IMR-90 (cell line): ENCODE results near the gene SMARCA4.

Experiments
- BHLHE40 ChIP-seq: fragments of 150-350 bp; IDR thresholded peaks from 2 replicates; pipeline ENCODE4 v1.6.1; 2016; ENCODE audit warnings: mild to moderate bottlenecking, low read depth, low read length
- CEBPB ChIP-seq: IDR thresholded peaks from 2 replicates; pipeline ENCODE4 v1.6.1; 2012; ENCODE audit warnings: low read depth, low read length, improper control_type of control experiment
- MAZ ChIP-seq: IDR thresholded peaks from 2 replicates; pipeline ENCODE4 v1.6.1; 2012; ENCODE audit warnings: low read depth, mild to moderate bottlenecking, low read length, improper control_type of control experiment, moderate library complexity, borderline replicate concordance
- MXI1 ChIP-seq: IDR thresholded peaks from 2 replicates; pipeline ENCODE4 v1.6.1; 2012; ENCODE audit warnings: low read depth, mild to moderate bottlenecking, low read length, moderate library complexity, borderline replicate concordance
- POLR2A ChIP-seq: IDR thresholded peaks from 2 replicates; pipeline ENCODE4 v1.6.1; 2012; ENCODE audit warnings: mild to moderate bottlenecking, low read depth, low read length
- RAD21 ChIP-seq: IDR thresholded peaks from 2 replicates; pipeline ENCODE4 v1.6.1; 2012; ENCODE audit warnings: low read length, improper control_type of control experiment
- RCOR1 ChIP-seq: IDR thresholded peaks from 2 replicates; pipeline ENCODE4 v1.6.1; 2012; ENCODE audit warnings: mild to moderate bottlenecking, low read length, improper control_type of control experiment; ENCODE audit not compliant: insufficient replicate concordance
- RFX5 ChIP-seq: IDR thresholded peaks from 2 replicates; pipeline ENCODE4 v1.8.0; 2012; ENCODE audit warnings: low read depth, mild to moderate bottlenecking, low read length, moderate library complexity
- SMC3 ChIP-seq: fragments of 150-350 bp; IDR thresholded peaks from 2 replicates; pipeline ENCODE4 v1.6.1; 2016; ENCODE audit warnings: low read depth, mild to moderate bottlenecking, antibody characterized with exemption, low read length, moderate library complexity
- TF ChIP-seq, protein P1 (sequence below): conservative IDR thresholded peaks from 2 replicates; pipeline ENCODE4 v1.5.1; 2012; ENCODE audit warnings: mild to moderate bottlenecking, low read depth, low read length, improper control_type of control experiment
- TF ChIP-seq, protein P2 (sequence below): fragments of 150-350 bp; IDR thresholded peaks from 2 replicates; pipeline ENCODE4 v1.6.1; 2017; ENCODE audit warnings: mild to moderate bottlenecking, antibody characterized with exemption, low read length, low read depth

DNA sequence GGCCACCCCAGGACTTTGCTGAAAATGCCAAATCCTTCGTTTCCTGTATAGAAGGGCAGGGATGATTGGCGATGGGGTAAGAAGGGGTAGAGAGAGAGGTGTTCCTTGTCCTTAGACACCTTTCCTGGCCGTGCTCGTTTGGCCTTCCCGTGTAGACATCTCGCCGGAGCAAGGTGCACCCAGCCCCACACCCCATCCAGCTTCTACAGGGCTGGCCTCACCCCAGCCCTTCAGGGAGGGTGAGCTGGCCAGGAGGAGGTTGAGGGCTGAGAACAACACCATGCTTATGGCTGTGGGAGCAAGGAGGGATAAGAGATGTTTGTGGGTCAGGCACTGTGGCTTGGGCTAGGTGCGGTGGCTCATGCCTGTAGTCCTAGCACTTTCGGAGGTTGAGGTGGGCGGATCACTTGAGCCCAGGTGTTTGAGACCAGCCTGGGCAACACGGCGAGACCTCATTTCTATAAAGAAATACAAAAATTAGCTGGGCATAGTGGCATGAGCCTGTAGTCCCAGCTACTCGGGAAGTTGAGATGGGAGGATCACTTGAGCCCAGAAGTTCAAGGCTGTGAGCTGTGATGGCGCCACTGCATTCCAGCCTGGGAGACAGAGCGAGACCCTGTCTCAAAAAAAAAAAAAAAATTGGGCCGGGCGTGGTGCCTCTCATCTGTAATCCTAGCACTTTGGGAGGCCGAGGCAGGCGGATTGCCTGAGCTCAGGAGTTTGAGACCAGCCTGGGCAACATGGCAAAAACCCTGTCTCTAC is 15.5 kb downstream of the SMARCA4 start:
- TF ChIP-seq, protein P1, sequence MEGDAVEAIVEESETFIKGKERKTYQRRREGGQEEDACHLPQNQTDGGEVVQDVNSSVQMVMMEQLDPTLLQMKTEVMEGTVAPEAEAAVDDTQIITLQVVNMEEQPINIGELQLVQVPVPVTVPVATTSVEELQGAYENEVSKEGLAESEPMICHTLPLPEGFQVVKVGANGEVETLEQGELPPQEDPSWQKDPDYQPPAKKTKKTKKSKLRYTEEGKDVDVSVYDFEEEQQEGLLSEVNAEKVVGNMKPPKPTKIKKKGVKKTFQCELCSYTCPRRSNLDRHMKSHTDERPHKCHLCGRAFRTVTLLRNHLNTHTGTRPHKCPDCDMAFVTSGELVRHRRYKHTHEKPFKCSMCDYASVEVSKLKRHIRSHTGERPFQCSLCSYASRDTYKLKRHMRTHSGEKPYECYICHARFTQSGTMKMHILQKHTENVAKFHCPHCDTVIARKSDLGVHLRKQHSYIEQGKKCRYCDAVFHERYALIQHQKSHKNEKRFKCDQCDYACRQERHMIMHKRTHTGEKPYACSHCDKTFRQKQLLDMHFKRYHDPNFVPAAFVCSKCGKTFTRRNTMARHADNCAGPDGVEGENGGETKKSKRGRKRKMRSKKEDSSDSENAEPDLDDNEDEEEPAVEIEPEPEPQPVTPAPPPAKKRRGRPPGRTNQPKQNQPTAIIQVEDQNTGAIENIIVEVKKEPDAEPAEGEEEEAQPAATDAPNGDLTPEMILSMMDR: no peak
- TF ChIP-seq MAZ: no peak
- TF ChIP-seq CEBPB: no peak
- TF ChIP-seq SMC3: no peak
- TF ChIP-seq POLR2A: no peak
- TF ChIP-seq BHLHE40: no peak
- TF ChIP-seq RAD21: no peak
- no peak for TF ChIP-seq RFX5
- TF ChIP-seq RCOR1: no peak
- TF ChIP-seq, protein P2, sequence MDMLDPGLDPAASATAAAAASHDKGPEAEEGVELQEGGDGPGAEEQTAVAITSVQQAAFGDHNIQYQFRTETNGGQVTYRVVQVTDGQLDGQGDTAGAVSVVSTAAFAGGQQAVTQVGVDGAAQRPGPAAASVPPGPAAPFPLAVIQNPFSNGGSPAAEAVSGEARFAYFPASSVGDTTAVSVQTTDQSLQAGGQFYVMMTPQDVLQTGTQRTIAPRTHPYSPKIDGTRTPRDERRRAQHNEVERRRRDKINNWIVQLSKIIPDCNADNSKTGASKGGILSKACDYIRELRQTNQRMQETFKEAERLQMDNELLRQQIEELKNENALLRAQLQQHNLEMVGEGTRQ: no peak
- TF ChIP-seq MXI1: no peak
